ENCODE measurements around the gene RCN1. TPM values are rescaled to one million over a fixed set of nuclear protein-coding genes. Genes with fewer than 3 reads are reported as not detected.

Gene RCN1
- total RNA-seq, 2 experiments from 2014 or later = 16.3 to 21.0 TPM

- no peak for DNase-seq
- no peak overlapping the region for H3K27ac Mint-ChIP-seq
- H3K4me1 Mint-ChIP-seq = no peaks in the 10 kb centered on the region
- no peaks in the 10 kb centered on the region for H3K9me3 Mint-ChIP-seq
- H3K36me3 Mint-ChIP-seq (ENCODE audit: low read depth) = no peaks in the 10 kb centered on the region
- POLR2A ChIA-PET = no interaction called here
- peaks cover 3% of the 10 kb centered on the region for H3K27me3 Mint-ChIP-seq
- H3K4me3 Mint-ChIP-seq = no peak overlapping the region
- CTCF ChIA-PET = interaction anchor here (1.0 kb wide), 1 partner anchor 86 kb away, joined by 3 read pairs; no protein-coding TSS in a partner anchor
Observed at GRCh38 chr11:32137869-32138268, 47.0 kb downstream of the RCN1 start.

GRCh38 chr11:32138902-32139301, 48.0 kb downstream of the RCN1 start:
- H3K27me3 Mint-ChIP-seq = peaks cover 3% of the 10 kb centered on the region
- no peaks in the 10 kb centered on the region for H3K9me3 Mint-ChIP-seq
- DNase-seq = no peak
- no peaks in the 10 kb centered on the region for H3K4me1 Mint-ChIP-seq
- no peaks in the 10 kb centered on the region for H3K36me3 Mint-ChIP-seq (ENCODE audit: low read depth)
- no peak overlapping the region for H3K27ac Mint-ChIP-seq
- ChIA-PET CTCF (interaction anchor here (0.6 kb wide), 1 partner anchor 582 kb away, joined by 3 read pairs; no protein-coding TSS in a partner anchor), POLR2A (no interaction called here)
- no peak overlapping the region for H3K4me3 Mint-ChIP-seq

GRCh38 chr11:32139896-32140520, 49.1 kb downstream of the RCN1 start:
- ChIA-PET POLR2A (no interaction called here), CTCF (no interaction called here)
- no peaks in the 10 kb centered on the region for H3K9me3 Mint-ChIP-seq
- H3K27ac Mint-ChIP-seq = no peak overlapping the region
- no peaks in the 10 kb centered on the region for H3K4me1 Mint-ChIP-seq
- no peaks in the 10 kb centered on the region for H3K27me3 Mint-ChIP-seq
- DNase-seq = no peak
- H3K4me3 Mint-ChIP-seq = no peak overlapping the region
- no peaks in the 10 kb centered on the region for H3K36me3 Mint-ChIP-seq (ENCODE audit: low read depth)

GRCh38 chr11:32141745-32142546, 51.1 kb downstream of the RCN1 start:
- CTCF ChIA-PET = no interaction called here
- H3K27me3 Mint-ChIP-seq = peaks cover 3% of the 10 kb centered on the region
- H3K9me3 Mint-ChIP-seq = no peaks in the 10 kb centered on the region
- no peaks in the 10 kb centered on the region for H3K36me3 Mint-ChIP-seq (ENCODE audit: low read depth)
- H3K4me1 Mint-ChIP-seq = no peaks in the 10 kb centered on the region
- no peak overlapping the region for H3K27ac Mint-ChIP-seq
- H3K4me3 Mint-ChIP-seq = no peak overlapping the region
- POLR2A ChIA-PET = no interaction called here
- DNase-seq = no peak

GRCh38 chr11:32143378-32143777, 52.5 kb downstream of the RCN1 start:
- peaks cover 3% of the 10 kb centered on the region for H3K27me3 Mint-ChIP-seq
- no peak overlapping the region for H3K27ac Mint-ChIP-seq
- ChIA-PET POLR2A (no interaction called here), CTCF (no interaction called here)
- H3K4me1 Mint-ChIP-seq = no peaks in the 10 kb centered on the region
- no peak overlapping the region for H3K4me3 Mint-ChIP-seq
- no peak for DNase-seq
- no peaks in the 10 kb centered on the region for H3K36me3 Mint-ChIP-seq (ENCODE audit: low read depth)
- no peaks in the 10 kb centered on the region for H3K9me3 Mint-ChIP-seq

GRCh38 chr11:32145282-32145681, 54.4 kb downstream of the RCN1 start:
- H3K4me1 Mint-ChIP-seq = no peaks in the 10 kb centered on the region
- no peak for DNase-seq
- H3K36me3 Mint-ChIP-seq (ENCODE audit: low read depth) = no peaks in the 10 kb centered on the region
- H3K9me3 Mint-ChIP-seq = no peaks in the 10 kb centered on the region
- ChIA-PET POLR2A (no interaction called here), CTCF (no interaction called here)
- H3K4me3 Mint-ChIP-seq = no peak overlapping the region
- no peak overlapping the region for H3K27ac Mint-ChIP-seq
- peaks cover 10% of the 10 kb centered on the region for H3K27me3 Mint-ChIP-seq

- POLR2A ChIA-PET = no interaction called here
- no peaks in the 10 kb centered on the region for H3K36me3 Mint-ChIP-seq (ENCODE audit: low read depth)
- no peak for DNase-seq
- H3K27ac Mint-ChIP-seq = no peak overlapping the region
- CTCF ChIA-PET = no interaction called here
- no peak overlapping the region for H3K4me3 Mint-ChIP-seq
- H3K9me3 Mint-ChIP-seq = no peaks in the 10 kb centered on the region
- H3K4me1 Mint-ChIP-seq = no peaks in the 10 kb centered on the region
- peaks cover 20% of the 10 kb centered on the region for H3K27me3 Mint-ChIP-seq
Observed at GRCh38 chr11:32148895-32149294, 58.0 kb downstream of the RCN1 start.

GRCh38 chr11:32149748-32150147, 58.9 kb downstream of the RCN1 start:
- H3K27ac Mint-ChIP-seq = no peak overlapping the region
- H3K9me3 Mint-ChIP-seq = no peaks in the 10 kb centered on the region
- no peak overlapping the region for H3K4me3 Mint-ChIP-seq
- H3K4me1 Mint-ChIP-seq = no peaks in the 10 kb centered on the region
- ChIA-PET POLR2A (no interaction called here), CTCF (no interaction called here)
- no peak for DNase-seq
- H3K36me3 Mint-ChIP-seq (ENCODE audit: low read depth) = no peaks in the 10 kb centered on the region
- peaks cover 23% of the 10 kb centered on the region for H3K27me3 Mint-ChIP-seq

GRCh38 chr11:32151027-32151426, 60.2 kb downstream of the RCN1 start:
- no peak for DNase-seq
- CTCF ChIA-PET = no interaction called here

GRCh38 chr11:32152216-32152615, 61.3 kb downstream of the RCN1 start:
- POLR2A ChIA-PET = no interaction called here

More at GRCh38 chr11:32151027-32151426, 60.2 kb downstream of the RCN1 start:
- H3K27ac Mint-ChIP-seq = no peak overlapping the region
- no peaks in the 10 kb centered on the region for H3K9me3 Mint-ChIP-seq
- no peaks in the 10 kb centered on the region for H3K4me1 Mint-ChIP-seq
- peaks cover 23% of the 10 kb centered on the region for H3K27me3 Mint-ChIP-seq
- H3K4me3 Mint-ChIP-seq = no peak overlapping the region
- POLR2A ChIA-PET = no interaction called here
- no peaks in the 10 kb centered on the region for H3K36me3 Mint-ChIP-seq (ENCODE audit: low read depth)

GRCh38 chr11:32152821-32153220, 61.9 kb downstream of the RCN1 start:
- Mint-ChIP-seq H3K27ac (no peak overlapping the region), H3K36me3 (ENCODE audit: low read depth) (no peaks in the 10 kb centered on the region), H3K4me1 (no peaks in the 10 kb centered on the region), H3K4me3 (no peak overlapping the region), H3K9me3 (no peaks in the 10 kb centered on the region), H3K27me3 (peaks cover 20% of the 10 kb centered on the region)
- DNase-seq = no peak
- ChIA-PET POLR2A (no interaction called here), CTCF (no interaction called here)

More at GRCh38 chr11:32152216-32152615, 61.3 kb downstream of the RCN1 start:
- H3K4me1 Mint-ChIP-seq = no peaks in the 10 kb centered on the region
- H3K9me3 Mint-ChIP-seq = no peaks in the 10 kb centered on the region
- no peak overlapping the region for H3K27ac Mint-ChIP-seq
- H3K27me3 Mint-ChIP-seq = peaks cover 20% of the 10 kb centered on the region
- no peak for DNase-seq
- H3K36me3 Mint-ChIP-seq (ENCODE audit: low read depth) = no peaks in the 10 kb centered on the region
- H3K4me3 Mint-ChIP-seq = no peak overlapping the region
- CTCF ChIA-PET = no interaction called here

- Mint-ChIP-seq H3K4me1 (no peaks in the 10 kb centered on the region), H3K27ac (no peak overlapping the region), H3K4me3 (no peak overlapping the region), H3K27me3 (peaks cover 22% of the 10 kb centered on the region), H3K9me3 (no peaks in the 10 kb centered on the region), H3K36me3 (ENCODE audit: low read depth) (no peaks in the 10 kb centered on the region)
- ChIA-PET POLR2A (no interaction called here), CTCF (interaction anchor here (1.1 kb wide), 1 partner anchor 102 kb away, joined by 3 read pairs; no protein-coding TSS in a partner anchor)
- no peak for DNase-seq
Observed at GRCh38 chr11:32153747-32154146, 62.9 kb downstream of the RCN1 start.

- Mint-ChIP-seq H3K27ac (no peak overlapping the region), H3K4me1 (no peaks in the 10 kb centered on the region), H3K9me3 (no peaks in the 10 kb centered on the region), H3K27me3 (peaks cover 20% of the 10 kb centered on the region), H3K4me3 (no peak overlapping the region), H3K36me3 (ENCODE audit: low read depth) (no peaks in the 10 kb centered on the region)
- no peak for DNase-seq
- ChIA-PET POLR2A (no interaction called here), CTCF (interaction anchor here (1.1 kb wide), 1 partner anchor 102 kb away, joined by 3 read pairs; no protein-coding TSS in a partner anchor)
Observed at GRCh38 chr11:32154275-32154674, 63.4 kb downstream of the RCN1 start.
